GM10248 (cell line): Measurements from ENCODE around the gene PNMA5.

Experiments
- CTCF ChIA-PET: fragments of 300-600 bp; sonication (Branson Sonifier 250); formaldehyde crosslinking; extraction: SDS; loops from one replicate; lab custom pipeline; 2021; ENCODE audit warnings: antibody characterized with exemption; lab: Yijun Ruan, JAX
- POLR2A ChIA-PET: fragments of 350-650 bp; sonication (Branson Sonifier 250); formaldehyde crosslinking; extraction: SDS; loops from one replicate; lab custom pipeline; 2020; ENCODE audit warnings: antibody characterized with exemption; lab: Yijun Ruan, JAX
- DNase-seq: peaks from one replicate; pipeline ENCODE4 v3.0.0; 2012; ENCODE audit errors: extremely low spot score
- TF ChIP-seq, protein P1 (sequence below): IDR thresholded peaks from 2 replicates; pipeline ENCODE4 v1.5.1; 2012; ENCODE audit warnings: mild to moderate bottlenecking, low read depth; ENCODE audit errors: extremely low read depth, missing control alignments, control extremely low read depth

The PNMA5 gene

DNA sequence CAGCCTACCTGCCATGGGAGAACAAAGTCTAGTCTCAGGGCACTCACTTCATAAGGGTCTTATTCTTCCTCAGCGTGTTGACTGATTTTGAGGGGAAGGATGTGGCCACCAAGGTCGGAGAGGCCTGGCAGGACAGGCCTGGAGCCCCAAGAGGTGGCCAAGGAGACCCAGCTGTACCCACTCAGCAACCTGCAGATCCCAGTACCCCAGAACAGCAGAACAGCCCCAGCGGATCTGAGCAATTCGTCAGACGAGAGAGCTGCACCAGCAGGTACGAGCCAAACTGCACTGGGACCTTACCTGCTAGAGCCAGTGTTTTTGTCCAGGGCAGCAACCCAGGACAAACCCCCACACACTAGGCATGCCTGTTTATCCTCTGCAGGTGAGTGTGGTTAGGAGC lies 34.3 kb downstream of the PNMA5 start:
- DNase-seq, result no peak
- TF ChIP-seq, protein P1, sequence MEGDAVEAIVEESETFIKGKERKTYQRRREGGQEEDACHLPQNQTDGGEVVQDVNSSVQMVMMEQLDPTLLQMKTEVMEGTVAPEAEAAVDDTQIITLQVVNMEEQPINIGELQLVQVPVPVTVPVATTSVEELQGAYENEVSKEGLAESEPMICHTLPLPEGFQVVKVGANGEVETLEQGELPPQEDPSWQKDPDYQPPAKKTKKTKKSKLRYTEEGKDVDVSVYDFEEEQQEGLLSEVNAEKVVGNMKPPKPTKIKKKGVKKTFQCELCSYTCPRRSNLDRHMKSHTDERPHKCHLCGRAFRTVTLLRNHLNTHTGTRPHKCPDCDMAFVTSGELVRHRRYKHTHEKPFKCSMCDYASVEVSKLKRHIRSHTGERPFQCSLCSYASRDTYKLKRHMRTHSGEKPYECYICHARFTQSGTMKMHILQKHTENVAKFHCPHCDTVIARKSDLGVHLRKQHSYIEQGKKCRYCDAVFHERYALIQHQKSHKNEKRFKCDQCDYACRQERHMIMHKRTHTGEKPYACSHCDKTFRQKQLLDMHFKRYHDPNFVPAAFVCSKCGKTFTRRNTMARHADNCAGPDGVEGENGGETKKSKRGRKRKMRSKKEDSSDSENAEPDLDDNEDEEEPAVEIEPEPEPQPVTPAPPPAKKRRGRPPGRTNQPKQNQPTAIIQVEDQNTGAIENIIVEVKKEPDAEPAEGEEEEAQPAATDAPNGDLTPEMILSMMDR, result no peak
- POLR2A ChIA-PET, result no interaction called here
- CTCF ChIA-PET, result interaction anchor here (0.8 to 2.9 kb wide), 10 partner anchors 14 to 710 kb away, joined by 3 to 20 read pairs (median 4); partner anchors contain the start of gene HAUS7

DNA sequence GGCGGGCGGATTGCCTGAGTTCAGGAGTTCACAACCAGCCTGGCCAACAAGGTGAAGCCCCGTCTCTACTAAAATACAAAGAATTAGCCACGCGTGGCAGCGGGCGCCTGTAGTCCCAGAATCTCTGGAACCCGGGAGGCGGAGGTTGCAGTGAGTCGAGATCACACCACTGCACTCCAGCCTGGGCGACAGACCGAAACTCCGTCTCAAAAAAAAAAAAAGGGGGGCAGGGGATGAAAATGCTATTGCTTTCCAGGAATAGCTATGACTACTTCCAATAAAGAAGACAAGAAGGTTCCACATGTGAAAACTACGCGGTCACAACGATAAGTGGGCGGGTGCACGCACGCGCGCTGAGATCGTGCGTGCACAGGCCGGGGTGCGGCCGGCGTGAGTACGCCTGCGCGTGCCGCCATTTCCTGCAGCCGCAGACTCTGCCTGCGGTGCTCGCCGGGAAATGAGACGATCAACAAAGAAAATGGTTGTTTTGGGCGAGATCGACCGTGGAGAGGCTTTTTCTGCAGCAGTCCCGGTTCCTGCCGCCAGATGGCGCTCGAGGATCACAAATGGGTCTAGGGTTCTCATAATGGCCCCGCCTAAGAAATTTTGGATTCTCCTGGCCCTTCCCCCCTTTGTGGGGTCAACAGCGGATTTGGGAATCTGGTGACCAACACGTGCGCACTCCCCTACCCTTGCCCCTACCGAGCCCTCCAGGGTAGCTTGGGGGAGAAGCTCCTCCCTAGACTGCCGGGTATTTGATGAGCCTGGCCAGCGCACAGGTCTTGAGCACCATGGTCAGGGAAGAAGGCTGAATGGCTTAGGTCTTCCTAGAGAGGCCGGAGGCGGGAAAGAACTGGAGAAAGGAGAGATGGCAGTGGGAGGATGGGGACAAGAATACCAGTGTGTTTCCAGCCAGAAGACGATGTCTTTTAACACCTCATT lies 35.1 kb downstream of the PNMA5 start:
- ChIA-PET POLR2A (interaction anchor here (0.6 kb wide), 1 partner anchor 72 kb away, joined by 3 read pairs; no protein-coding TSS in a partner anchor), CTCF (interaction anchor here (0.7 to 2.9 kb wide), 11 partner anchors 11 to 711 kb away, joined by 3 to 20 read pairs (median 3); partner anchors contain the start of gene HAUS7)
- DNase-seq, result peak; percentile 85
- TF ChIP-seq, protein P1, result peak; percentile 72

DNA sequence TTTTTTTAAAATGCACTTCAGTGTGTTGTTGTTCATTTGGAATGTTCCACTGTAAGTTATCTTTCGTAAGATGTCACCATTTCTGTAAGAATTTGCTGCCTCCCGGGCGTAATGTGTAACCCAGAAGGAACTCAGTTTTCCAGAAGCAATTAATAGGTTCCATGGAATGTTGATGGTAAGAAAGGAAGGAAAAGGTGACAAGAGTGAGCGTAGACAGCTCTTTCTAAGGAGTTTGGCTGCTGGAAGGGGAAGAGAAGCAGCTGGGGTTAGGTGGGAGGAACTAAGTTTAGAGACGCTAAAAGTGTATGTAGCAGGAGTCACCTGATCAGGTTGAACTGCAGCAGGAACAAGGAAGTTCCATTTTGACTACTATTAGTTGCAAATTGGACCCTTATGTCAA lies 35.9 kb downstream of the PNMA5 start:
- no peak for DNase-seq
- CTCF ChIA-PET, result interaction anchor here (0.7 to 2.9 kb wide), 7 partner anchors 10 to 712 kb away, joined by 3 to 20 read pairs (median 3); no protein-coding TSS in a partner anchor

DNA sequence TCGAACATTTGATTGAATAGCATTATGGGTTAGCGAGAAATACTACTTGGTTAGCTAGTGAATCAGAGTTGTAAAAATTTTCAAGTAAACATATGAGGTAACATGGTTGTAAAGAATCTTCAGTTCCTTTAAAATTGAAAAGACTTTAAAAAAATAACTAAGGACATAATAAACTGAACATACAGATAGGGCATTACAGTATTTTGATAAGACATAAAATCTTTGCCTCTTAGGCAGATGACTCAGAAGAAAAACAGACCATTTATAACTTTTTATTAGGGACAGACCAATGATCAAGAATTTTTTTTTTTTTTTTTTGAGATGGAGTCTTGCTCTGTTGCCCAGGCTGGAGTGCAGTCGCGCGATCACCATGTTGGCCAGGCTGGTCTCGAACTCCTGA lies 43.1 kb downstream of the PNMA5 start:
- TF ChIP-seq, protein P1, result no peak
- POLR2A ChIA-PET, result no interaction called here
- CTCF ChIA-PET, result interaction anchor here (1.1 to 6.4 kb wide), 2 partner anchors 9 to 556 kb away, joined by 3 to 41 read pairs; no protein-coding TSS in a partner anchor
- DNase-seq, result no peak

More for the DNA sequence above, 35.9 kb downstream of the PNMA5 start:
- TF ChIP-seq, protein P1, result no peak
- POLR2A ChIA-PET, result no interaction called here

DNA sequence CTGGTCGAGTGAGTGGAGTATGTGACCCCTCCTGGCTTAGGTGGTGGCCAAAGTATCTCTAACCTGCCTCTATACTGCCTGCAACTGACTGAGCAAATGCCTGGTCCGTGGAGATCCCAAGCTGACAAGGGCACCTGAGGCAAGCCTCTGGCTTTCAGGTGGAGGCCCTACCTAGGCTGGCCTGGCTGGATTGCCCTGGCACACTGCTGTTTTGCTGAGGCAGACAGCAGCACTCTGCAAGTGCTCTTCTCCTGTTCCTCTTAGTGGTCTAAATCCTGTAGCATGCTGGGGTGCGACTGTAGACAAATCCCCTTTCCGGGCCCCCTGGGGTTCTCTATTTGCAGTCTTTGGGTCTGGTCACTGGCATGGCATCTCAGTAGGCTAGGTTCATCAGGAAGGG lies 44.8 kb downstream of the PNMA5 start:
- TF ChIP-seq, protein P1, result no peak
- ChIA-PET CTCF (no interaction called here), POLR2A (no interaction called here)
- DNase-seq, result no peak

DNA sequence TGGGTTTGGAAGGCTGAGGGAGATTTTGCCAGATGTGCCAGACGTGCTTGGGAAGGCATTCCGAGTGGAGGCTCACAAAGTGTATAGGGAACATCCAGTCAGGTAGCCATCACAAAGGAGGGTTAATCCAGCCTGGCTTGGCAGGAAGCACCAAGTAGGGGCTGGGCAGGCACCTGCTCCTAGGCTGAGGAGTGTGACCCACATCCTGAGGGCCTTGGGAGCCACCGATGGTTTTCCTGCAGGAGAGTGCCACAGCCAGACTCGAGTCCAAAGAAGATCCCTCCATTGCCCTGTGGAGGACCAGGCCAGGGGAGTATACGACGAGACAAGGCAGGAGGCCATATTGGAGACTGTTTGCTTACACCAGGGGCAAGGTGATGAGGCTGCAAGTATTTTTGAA lies 47.2 kb downstream of the PNMA5 start:
- TF ChIP-seq, protein P1, result no peak
- CTCF ChIA-PET, result interaction anchor here (1.2 kb wide), 1 partner anchor 701 kb away, joined by 4 read pairs; no protein-coding TSS in a partner anchor
- POLR2A ChIA-PET, result no interaction called here
- DNase-seq, result no peak
